T47D (cell line): ENCODE measurements around the gene PCCA.

Source experiments
- DNase-seq, 2 experiments: peaks; one replicate each; pipeline versions ENCODE4 v3.0.0 to v3.0.0-alpha.2; 2011 to 2012; ENCODE audit warnings: low read depth in 1 of 2, low spot score in 1 of 2
- JUND ChIP-seq: IDR thresholded peaks from 2 replicates; pipeline ENCODE4 v1.6.1; 2012; ENCODE audit warnings: low read depth
- in situ Hi-C: cut with HindIII; loops from 2 replicates; pipeline ENCODE4 v1.10.0; 2016; ENCODE audit warnings: low sequenced_read_pairs, low pct_unique_long_range_greater_than_20kb

The PCCA gene, protein sequence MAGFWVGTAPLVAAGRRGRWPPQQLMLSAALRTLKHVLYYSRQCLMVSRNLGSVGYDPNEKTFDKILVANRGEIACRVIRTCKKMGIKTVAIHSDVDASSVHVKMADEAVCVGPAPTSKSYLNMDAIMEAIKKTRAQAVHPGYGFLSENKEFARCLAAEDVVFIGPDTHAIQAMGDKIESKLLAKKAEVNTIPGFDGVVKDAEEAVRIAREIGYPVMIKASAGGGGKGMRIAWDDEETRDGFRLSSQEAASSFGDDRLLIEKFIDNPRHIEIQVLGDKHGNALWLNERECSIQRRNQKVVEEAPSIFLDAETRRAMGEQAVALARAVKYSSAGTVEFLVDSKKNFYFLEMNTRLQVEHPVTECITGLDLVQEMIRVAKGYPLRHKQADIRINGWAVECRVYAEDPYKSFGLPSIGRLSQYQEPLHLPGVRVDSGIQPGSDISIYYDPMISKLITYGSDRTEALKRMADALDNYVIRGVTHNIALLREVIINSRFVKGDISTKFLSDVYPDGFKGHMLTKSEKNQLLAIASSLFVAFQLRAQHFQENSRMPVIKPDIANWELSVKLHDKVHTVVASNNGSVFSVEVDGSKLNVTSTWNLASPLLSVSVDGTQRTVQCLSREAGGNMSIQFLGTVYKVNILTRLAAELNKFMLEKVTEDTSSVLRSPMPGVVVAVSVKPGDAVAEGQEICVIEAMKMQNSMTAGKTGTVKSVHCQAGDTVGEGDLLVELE

DNA sequence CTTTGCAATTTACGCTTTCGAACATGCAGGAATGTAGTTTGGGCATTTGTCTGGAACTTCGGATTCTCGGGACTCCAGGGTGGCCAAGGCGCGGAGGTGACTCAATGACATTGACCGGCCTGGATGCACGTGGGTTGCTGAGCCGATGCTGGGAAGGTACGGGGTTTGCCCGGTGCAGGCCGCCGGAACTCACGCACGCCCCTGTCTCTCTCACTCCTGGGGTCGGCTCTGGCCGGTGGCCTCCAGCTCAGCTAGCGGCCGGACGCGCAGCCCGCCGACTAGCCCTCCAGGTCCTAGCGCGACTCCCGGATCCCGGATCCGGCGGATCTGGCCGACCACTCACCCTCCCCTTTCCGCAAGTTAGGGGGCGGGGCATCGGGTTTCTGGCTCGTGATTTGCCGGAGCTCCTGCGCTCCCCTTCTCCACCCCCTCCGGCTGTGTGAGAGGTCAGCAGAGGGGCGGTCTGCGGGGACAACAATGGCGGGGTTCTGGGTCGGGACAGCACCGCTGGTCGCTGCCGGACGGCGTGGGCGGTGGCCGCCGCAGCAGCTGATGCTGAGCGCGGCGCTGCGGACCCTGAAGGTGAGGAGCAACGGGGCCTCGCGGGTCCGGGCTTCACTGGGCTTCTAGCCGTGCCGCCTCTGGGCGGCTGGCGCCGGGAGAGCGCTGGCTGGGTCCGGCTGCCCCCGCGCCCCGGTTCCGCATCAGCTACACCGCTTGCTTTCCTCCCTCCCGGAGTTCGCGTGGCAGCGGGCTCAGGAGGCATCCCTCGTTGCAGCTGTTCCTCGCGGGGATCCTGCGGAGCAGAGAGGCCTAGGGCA, at the start of gene PCCA:
TSS of gene PCCA (plus strand) at position 450 of the 821 bp plus-strand sequence. CDS start at position 478, 28 bp downstream.
- no peak for TF ChIP-seq JUND
- in situ Hi-C loops = no loop called here
- peak; percentile 88 to 94 for DNase-seq

DNA sequence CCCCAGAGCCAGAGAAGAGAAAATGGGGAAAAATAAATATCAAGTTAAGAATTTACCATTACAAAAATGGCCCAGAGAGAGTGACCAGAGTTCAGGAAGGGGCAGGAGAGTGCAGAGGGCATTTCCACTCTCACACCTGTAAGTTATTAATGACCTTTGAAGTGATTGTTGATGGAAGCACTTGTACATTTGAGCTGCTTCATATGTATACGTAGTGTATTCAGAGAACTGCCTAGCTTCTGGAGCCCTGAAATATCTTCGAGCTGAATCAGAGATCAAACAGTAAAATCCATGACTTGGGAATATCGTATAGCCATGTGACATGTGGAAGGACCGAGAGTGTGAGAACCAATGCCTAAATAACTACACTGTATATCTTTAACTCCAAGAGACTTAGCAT, 49.2 kb upstream of the PCCA start:
- in situ Hi-C loops = no loop called here
- no peak for TF ChIP-seq JUND
- DNase-seq = no peak

DNA sequence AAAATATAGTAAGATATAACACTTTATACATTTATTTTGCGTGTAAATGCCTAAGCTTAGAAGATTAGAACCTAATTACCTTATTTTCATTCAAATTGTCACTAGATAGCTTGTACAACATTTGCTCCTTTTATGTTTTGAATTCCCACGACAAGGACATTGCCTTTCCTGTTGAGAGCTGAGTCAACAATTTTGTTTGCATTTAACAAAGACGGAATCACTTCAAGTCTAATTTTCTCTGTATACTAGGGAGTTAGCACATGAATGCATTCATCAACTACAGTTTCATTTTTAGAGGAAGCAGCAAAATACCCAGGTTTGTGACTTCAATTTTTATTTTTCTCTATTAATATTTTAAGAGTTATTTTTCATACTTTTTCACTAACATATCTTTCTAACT, 48.7 kb upstream of the PCCA start:
- TF ChIP-seq JUND = no peak
- in situ Hi-C loops = no loop called here
- no peak for DNase-seq

DNA sequence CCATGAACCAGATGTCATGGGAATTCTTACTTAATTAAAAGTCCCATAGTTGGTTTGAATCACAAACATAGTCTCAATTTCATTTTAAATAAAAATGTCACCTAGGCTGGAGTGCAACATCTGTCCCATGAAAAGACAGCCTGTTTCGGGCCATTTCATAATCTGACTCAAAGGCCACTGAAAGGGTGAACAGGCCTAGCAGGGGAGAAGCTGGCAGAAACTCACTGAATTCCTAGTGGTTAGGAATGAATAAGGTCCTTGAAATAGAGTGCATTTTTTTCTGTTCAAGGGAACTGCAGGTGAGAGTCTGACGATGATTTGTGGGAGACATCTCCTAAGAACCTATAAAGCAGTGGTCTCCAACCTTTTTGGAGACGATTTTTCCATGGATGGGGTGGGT, 44.0 kb upstream of the PCCA start:
- DNase-seq = no peak
- in situ Hi-C loops = no loop called here
- TF ChIP-seq JUND = no peak

DNA sequence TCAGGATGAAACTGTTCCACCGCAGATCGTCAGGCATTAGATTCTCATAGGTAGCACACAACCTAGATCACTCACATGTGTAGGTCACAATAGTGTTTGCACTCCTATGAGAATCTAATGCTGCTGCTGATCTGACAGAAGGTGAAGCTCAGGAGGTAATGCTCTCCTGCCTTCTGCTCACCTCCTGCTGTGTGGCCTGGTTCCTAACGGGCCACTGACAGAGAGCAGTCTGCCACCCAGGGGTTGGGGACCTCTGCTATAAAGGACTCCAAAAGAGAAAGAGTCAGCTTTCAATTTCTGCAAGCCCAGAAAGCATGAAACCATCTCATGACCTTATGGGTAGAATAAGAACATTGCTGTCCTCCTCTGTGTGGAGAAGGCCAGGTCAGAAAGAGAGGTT, 43.5 kb upstream of the PCCA start:
- no peak for DNase-seq
- TF ChIP-seq JUND = no peak
- in situ Hi-C loops = no loop called here

DNA sequence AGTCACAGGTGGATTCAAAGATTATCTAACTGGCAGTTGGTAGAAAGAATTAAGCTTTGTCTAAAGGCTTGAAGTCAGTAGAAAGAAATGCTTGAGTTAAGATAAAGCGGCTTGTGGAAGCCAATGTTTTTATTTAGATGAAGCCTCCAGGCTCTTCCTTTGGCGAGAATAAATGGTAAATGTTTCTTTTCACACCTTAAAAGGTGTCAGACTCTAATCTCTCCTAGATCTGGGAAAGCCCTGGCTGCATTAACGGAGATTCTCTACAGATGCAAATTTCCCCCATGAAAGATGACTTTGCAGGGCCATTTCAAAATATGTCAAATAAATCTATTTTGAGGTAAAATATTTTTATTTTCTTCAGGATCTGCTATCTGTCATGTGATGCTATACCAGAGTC, 37.8 kb upstream of the PCCA start:
- DNase-seq = no peak
- in situ Hi-C loops = no loop called here
- no peak for TF ChIP-seq JUND

DNA sequence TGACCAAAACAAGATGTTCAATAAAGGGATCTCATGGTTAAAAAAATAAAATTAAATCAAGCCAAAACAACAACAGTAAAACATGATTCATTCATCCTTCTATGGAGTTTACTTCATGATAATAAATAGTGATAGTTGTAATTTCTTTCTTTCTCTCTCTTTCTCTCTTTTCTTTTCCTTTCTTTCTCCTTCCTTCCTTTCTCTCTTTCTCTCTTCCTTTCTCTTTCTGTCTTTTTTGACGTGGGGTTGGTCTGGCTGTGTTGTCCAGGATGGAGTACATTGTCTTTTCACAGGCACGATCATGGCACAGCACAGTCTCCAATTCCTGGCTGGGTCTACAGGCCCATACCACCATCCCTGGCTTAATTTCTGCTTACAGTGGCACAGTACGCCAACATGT, 29.1 kb upstream of the PCCA start:
- DNase-seq = no peak
- in situ Hi-C loops = no loop called here
- TF ChIP-seq JUND = no peak

DNA sequence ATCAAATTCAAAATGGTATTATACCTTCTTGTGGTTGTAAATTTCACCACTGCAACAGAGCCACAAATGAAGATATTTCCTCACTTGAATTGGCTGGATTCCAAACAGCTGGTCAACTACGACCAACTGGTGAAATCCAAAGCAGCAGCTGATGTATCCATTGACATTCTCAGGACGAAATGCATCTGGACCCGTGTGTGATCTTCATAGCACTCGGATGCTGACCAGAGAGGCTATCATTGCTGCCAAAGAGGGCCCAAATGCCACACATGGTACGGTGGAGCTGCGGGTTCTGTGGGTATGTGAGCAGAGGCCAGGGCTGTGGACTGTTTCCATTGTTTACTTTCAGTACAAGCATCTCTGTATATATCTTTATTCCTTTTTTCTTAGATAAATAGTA, 25.6 kb upstream of the PCCA start:
- no peak for DNase-seq
- in situ Hi-C loops = no loop called here
- no peak for TF ChIP-seq JUND

DNA sequence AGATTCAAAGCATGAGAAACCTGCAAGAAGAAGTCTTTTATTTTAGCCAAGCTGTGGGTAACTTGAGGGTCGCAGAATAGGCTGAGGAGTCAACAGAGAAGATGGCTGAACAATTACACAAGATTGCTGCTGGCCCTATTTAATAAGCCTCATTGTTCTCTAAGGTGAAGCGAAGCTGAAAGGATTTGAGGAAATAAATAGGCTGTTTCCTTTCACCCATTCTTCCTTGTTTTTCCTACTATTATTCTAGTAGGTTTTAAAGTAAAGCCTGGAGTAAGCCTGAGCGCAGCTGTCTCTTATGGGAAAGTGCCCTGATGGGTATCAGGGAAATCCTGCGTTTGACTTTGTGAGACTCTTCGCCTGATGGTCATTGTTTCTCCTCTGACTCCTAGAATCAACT, 25.0 kb upstream of the PCCA start:
- no peak for DNase-seq
- in situ Hi-C loops = no loop called here
- no peak for TF ChIP-seq JUND

DNA sequence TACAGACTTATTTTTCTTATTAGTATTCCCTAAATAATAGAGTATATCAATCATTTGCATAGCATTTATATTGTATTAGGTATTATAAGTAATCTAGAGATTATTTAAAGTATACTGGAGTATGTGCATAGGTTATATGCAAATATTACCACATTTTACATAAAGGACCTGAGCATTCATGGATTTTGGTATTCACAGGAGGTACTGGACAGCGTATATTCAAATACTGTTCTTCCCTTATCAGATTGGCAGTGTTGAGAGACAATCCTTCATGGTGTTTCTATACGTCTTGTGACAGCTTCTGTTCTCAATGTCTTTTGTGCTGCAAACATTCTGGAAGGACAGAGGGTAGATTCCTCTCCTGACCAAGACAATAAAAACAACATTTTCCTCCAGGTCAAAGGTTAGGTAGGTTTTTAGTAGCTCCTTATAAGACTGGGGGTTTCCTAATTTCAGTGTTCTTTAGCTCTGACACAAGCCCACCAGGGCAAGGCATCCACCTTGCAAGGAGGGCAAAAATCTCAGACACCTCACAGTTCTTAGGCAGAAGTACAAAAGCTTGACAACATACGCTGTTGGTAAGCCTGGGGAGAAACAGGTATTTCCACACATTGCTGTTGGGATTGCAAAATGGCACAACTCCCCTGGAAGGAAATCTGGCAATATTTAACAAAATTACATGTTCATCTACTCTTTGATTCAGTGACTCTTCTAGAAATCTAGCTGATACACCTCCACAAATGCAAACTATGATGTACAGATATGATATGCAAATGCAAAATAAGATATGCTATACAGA, 20.6 kb upstream of the PCCA start:
- TF ChIP-seq JUND = no peak
- no peak for DNase-seq
- in situ Hi-C loops = no loop called here

DNA sequence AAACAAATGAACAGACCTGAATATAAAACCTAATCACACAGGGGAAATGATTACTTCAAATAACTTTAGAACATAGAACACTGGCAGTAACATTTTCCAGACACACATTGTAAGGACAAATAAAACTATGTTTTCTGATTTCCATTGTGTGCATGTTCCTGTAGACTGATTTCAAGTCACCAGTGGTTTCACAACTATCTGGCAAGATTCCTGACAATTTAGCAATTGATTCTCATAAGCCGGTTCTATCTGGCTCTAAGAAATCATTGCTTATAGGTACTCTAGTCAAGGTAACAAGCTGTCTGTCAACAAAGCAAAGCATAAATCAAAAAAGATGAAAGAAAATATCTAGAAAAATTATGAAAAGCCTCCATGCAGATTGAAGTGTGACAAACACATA, 19.6 kb upstream of the PCCA start:
- DNase-seq = no peak
- TF ChIP-seq JUND = no peak
- in situ Hi-C loops = no loop called here
